Endothelial cell of umbilical vein (primary cell): ENCODE measurements around the gene MT1X.

Source experiments
- CTCF ChIP-seq, 2 donors: IDR thresholded peaks; 1 replicate in 1 of 2; 2 replicates in 1 of 2; pipeline ENCODE4 v1.5.1; 2011; ENCODE audit warnings: low read length in 2 of 2, mild to moderate bottlenecking in 2 of 2, moderate library complexity in 2 of 2, control low read depth in 1 of 2, inconsistent platforms in 1 of 2, low read depth in 1 of 2; ENCODE audit not compliant: insufficient read depth in 1 of 2; ENCODE audit errors: extremely low read depth in 1 of 2
- POLR2A ChIP-seq: IDR thresholded peaks from 2 replicates; pipeline ENCODE4 v1.6.1; 2012; ENCODE audit warnings: low read depth, mild to moderate bottlenecking, control low read depth, low read length

- TF ChIP-seq CTCF (IDR thresholded peaks at IDR 0.05; ENCODE audit: extremely low read depth in 1 of 2, insufficient read depth in 1 of 2, low read depth in 1 of 2, low read length in 2 of 2), result no peak
- TF ChIP-seq POLR2A, result no peak
Measured at GRCh38 chr16:56662357-56663354, 19.6 kb upstream of the MT1X start.
